HG03565 (cell line): ENCODE measurements around the gene REPIN1.

Experiments
- ATAC-seq: cut with Tn5 transposase; IDR thresholded peaks from one replicate; pipeline ENCODE4 v1.9.1; 2021; ENCODE audit warnings: mild to moderate bottlenecking, moderate library complexity; ENCODE audit not compliant: unreplicated experiment

Gene REPIN1

DNA sequence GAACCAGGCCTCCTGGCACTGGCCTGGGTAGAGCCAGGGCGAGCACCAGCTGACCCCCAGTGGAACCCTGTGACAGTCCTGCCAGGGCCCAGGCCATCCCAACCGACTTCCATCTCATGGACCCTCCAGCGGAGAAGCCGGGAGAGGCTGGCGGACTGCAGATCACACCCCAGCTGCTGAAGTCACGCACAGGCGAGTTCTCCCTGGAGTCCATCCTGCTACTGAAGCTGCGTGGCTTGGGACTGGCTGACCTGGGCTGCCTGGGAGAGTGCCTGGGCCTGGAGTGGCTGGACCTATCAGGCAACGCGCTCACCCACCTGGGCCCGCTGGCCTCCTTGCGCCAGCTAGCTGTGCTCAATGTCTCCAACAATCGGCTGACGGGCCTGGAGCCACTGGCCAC, 31.9 kb upstream of the REPIN1 start:
- ATAC-seq = no peak

- ATAC-seq = no peak
Measured at GRCh38 chr7:150337179-150337578, 31.4 kb upstream of the REPIN1 start.

GRCh38 chr7:150337659-150338081, 31.0 kb upstream of the REPIN1 start:
- ATAC-seq = no peak

- no peak for ATAC-seq
Measured at GRCh38 chr7:150338166-150338829, 30.3 kb upstream of the REPIN1 start.

DNA sequence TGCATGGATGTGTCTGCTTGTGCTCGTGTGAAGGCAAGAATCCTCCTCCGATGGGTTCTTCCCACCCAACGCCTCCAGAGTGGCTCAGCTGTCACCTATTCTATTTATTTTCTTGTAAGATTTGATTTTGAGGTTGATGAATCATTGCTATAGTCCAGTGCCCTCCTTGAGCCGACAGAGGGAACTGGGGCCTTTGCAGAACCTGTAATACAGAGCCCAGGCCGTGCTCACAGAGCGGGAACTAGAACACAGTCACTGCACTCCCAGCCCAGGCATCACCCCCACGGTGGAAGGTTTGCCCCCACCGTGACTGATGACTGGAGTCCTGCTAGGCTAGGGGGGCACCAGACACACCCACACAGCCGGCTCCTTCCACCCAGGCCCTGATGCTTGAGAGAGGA, 29.2 kb upstream of the REPIN1 start:
- no peak for ATAC-seq

DNA sequence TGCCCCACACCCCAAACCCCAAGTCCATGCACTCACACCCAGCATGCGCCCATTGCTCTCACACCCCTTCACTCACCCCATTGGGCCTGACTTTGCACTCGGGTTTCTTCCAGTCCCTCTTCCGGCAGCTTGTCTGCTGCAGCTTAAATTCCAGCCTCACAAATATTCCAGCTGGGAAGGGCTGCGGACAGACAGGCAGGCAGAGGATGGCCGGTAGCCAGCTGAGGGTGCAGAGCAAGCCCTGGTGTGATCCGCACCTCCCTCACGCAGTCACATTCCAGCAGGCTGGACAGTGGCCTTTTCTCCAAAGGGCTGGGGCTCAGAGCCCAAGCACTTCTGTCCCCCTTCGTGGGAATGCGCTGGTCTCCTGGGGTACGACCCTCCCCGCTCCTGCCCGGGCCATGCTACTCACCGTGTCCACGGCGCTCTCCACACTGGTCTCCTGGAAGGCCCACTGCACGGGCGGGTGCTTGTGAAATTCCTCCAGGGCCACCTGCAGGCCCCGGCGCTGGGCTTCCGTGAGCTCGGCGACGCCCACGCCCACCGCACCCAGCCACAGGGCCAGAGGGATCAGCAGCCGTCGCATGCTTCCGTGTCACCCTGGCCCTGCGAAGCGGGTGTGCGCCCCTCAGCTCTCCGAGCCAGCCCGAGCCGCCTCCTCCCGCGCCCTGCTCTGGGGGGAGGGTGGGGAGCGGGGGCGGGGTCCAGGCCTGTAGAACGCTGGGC, 28.4 kb upstream of the REPIN1 start:
- no peak for ATAC-seq

GRCh38 chr7:150340875-150341262, 27.8 kb upstream of the REPIN1 start:
- ATAC-seq = no peak

- ATAC-seq = no peak
Measured at GRCh38 chr7:150341263-150342120, 27.1 kb upstream of the REPIN1 start, which contains the start of gene RARRES2. Gene RARRES2, minus strand, starts transcription at chr7:150341629. Its CDS starts 1,020 bp downstream, at chr7:150340609.

DNA sequence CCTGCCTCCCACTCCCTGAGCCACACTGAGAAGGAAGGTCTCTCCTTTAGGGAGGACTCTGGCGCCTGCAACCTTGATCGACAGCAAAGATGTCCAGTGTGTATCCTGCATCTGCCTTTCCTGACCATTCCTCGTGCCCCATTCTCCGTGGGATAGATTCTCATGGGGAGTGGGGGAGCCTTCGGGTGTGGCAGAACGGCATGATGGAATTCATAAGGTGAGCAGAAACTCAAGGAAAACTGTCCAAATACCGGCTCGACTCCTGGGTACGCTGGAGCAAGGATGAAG, 26.6 kb upstream of the REPIN1 start:
- ATAC-seq = no peak

DNA sequence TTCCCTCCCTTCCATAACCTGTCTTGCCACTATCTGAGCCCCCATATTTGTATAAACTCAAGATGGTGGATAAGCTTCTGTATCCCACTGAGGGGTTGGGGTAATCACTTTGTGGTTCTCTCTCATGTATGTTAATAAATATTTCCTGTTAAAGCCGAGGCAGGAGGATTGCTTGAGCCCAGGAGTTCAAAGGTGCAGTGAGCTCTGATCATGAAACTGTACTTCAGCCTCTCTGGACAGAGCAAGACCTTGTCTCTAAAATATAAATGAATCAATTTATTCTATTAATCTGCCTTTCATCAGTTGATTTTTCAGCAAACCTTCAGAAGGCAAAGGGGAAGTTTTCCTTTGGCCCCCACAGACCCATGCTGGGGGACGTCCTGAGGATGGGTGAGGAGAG, 25.4 kb upstream of the REPIN1 start:
- ATAC-seq = no peak

- no peak for ATAC-seq
Measured at GRCh38 chr7:150344299-150344698, 24.3 kb upstream of the REPIN1 start.

GRCh38 chr7:150345012-150345411, 23.6 kb upstream of the REPIN1 start:
- ATAC-seq = no peak

DNA sequence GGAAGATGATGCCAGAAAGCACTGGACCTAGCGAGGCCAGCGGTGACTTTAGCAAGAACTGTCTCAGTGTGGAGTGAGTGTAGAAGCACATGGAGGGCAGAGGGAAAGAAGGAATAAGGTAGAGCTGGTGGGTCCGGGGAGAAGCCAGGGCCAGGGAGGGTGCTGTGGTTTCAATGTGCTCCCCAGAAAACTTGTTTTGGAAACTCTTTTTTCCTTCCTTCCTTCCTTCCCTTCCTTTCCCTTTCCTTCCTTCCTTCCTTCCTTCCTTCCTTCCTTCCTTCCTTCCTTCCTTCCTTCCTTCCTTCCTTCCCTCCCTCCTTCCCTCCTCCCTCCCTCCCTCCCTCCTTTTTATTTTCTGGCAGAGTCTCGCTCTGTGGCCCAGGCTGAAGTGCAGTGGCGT, 21.7 kb upstream of the REPIN1 start:
- ATAC-seq = no peak

GRCh38 chr7:150351587-150352194, 16.9 kb upstream of the REPIN1 start:
- ATAC-seq = no peak

DNA sequence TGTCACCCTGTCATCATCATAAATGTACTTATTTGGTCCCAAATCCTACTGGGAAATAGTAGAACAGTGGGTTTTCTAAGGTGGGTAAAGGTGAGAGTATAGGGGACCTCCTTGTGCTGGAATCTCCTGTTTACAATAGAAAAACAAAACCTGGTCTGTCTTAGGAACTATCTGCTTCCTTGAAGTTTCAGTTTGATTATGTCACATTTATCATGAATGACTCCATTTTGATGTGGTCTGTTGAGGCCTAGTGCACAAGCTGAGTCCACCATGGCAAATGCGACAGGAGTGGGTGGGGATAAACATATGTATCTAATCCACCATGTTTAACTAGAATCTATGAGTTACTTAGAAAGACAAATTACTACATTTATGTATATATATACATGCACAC, 13.0 kb upstream of the REPIN1 start:
- no peak for ATAC-seq

DNA sequence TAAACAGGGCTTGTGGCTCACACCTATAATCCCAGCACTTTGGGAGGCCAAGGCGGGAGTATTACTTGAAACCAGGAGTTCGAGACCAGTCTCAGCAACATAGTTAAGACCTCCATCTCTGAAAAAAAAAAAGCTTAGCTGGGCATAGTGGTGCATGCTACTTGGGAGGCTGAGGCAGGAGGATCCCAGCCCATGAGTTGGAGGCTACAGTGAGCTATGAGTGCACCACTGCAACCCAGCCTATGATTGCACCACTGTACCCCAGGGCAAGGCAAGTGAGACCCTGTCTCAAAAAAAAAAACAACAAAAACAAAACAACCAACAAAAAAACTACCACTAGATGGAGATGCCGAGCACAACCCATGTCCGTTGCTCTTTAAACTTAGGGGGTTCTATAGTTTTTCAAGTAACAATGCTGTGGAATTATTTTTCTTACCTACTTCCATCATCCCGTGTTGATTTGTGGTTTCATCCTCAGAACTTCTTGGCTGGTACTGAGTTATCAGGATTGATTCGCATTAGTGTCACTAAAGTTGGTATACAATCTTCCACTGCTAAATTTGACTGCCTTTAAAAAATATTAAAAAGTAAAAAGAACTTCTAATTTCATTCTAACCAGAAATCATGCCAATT, 12.2 kb upstream of the REPIN1 start:
- ATAC-seq = no peak

- ATAC-seq = no peak
Measured at GRCh38 chr7:150357270-150357669, 11.4 kb upstream of the REPIN1 start.

DNA sequence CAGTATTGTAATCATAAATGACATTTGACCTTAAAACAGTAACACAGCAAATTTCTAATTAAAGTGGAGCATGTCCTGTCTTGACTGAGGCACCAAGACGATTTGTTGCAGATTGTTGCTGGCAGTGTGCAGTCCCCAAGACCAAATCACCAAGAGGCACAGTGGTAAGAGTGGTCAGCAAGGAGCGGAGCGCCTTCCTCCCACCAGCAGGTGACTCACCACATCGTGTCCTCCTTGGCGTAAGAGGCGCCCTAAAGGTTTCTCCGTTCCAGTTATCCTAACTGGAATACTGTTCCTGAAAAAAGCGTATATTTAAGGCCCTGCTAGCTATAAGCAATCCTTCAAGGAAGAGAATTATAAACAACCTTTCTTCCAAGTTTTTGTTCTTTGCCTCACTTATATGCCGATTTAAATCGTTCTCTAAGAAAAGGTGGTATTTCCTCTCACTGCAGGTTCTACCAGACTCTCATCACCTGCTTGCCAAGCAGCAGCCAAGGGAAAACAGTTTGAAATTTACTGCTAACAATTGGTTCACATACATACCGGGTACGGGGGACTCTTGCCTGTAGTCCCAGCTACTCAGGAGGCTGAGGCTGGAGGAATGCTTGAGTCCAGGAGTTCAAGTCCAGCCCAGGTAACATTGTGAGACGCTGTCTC, 10.7 kb upstream of the REPIN1 start:
- no peak for ATAC-seq

DNA sequence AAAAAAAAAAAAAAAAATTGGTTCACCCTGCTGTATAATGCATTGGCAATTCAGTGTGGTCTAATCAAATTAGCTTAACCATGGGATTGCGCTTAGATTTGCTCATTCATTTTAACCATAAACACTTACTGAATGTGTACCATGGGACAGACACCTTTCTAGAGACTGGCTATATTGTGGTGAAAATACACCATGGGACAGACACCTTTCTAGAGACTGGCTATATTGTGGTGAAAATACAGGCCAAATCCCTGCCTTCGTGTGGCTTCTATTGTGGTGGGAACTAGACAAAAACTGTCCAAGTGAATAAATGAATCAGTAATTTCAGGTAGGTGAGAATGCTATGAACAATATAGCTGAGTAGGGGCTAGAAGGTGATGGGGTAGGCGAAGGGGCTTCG, 10.2 kb upstream of the REPIN1 start:
- ATAC-seq = no peak

DNA sequence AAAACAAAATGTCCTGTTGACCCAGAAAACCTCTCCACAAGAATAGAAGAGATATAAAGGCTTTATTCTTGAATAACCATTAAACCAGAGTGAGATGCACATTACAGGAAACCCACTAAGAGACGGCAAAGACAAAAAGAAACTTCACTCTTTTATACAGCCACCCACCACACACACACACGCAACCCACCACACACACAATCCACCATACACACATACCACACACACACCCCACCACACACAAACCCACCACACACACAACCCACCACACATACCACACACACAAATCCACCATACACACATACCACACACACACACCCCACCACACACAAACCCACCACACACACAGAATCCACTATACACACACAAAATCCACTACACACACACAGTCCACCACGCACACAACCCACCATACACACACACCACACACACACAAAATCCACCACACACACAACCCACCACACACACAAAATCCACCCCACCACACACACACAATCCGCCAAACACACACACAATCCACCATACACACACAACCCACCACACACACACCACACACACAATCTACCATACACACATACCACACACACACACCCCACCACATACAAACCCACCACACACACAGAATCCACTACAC, 9.5 kb upstream of the REPIN1 start:
- no peak for ATAC-seq
